Endothelial cell of umbilical vein (primary cell): ENCODE data around the gene MYDGF. TPM values are rescaled to one million over a fixed set of nuclear protein-coding genes. Genes with fewer than 3 reads are reported as not detected.

Experiments used
- BruUV-seq: library from RNA; stranded (reverse); fragments of 400-500 nt; replicated peaks from 2 replicates; lab custom pipeline; 2021; lab: Mats Ljungman, UMichigan
- CTCF ChIA-PET: fragments of 300-600, 350-600 bp; sonication (Branson Sonifier 250); formaldehyde crosslinking; loops from one replicate; lab custom pipeline; 2021; ENCODE audit warnings: antibody characterized with exemption, inconsistent platforms; lab: Charles Lee
- POLR2A ChIA-PET: fragments of 300-600, 350-600 bp; sonication (Branson Sonifier 250); formaldehyde crosslinking; loops from one replicate; lab custom pipeline; 2021; ENCODE audit warnings: antibody characterized with exemption, inconsistent platforms; lab: Charles Lee
- DNase-seq: peaks from one replicate; pipeline ENCODE4 v3.0.0-alpha.2; 2011; ENCODE audit warnings: low read depth, low spot score
- FAIRE-seq: peaks from 2 replicates; lab custom pipeline; 2011; peaks lifted over from hg19 to GRCh38; lab: Jason Lieb, UNC
- H2AFZ ChIP-seq: 2 replicates; pipeline ENCODE4 v1.6.0; 2012; ENCODE audit warnings: low read depth, low read length, control low read depth, inconsistent platforms
- H3K27ac ChIP-seq: 2 replicates; pipeline ENCODE4 v1.5.1; 2011; ENCODE audit warnings: low read depth, mild to moderate bottlenecking, control low read depth, low read length, moderate library complexity; ENCODE audit not compliant: insufficient read depth
- H3K27me3 ChIP-seq, 2 experiments: 2 replicates each; pipeline versions ENCODE4 v1.6.0 to v1.6.1; 2011; ENCODE audit warnings: low read length in 2 of 2, mixed read lengths in 1 of 2; ENCODE audit not compliant: control insufficient read depth in 2 of 2, insufficient read depth in 2 of 2
- H3K36me3 ChIP-seq, 2 experiments: 2 replicates in 1 of 2; 3 replicates in 1 of 2; pipeline ENCODE4 v1.5.1; 2011; ENCODE audit warnings: low read length in 2 of 2, mild to moderate bottlenecking in 1 of 2, moderate library complexity in 1 of 2; ENCODE audit not compliant: control insufficient read depth in 2 of 2, insufficient read depth in 2 of 2; ENCODE audit errors: extremely low read depth in 1 of 2
- H3K4me1 ChIP-seq: 3 replicates; pipeline ENCODE4 v1.5.1; 2011; ENCODE audit warnings: mild to moderate bottlenecking, low read length; ENCODE audit not compliant: control insufficient read depth, insufficient read depth; ENCODE audit errors: extremely low read depth
- H3K4me2 ChIP-seq: 2 replicates; pipeline ENCODE4 v1.6.1; 2011; ENCODE audit warnings: low read length, control low read depth, mixed read lengths; ENCODE audit not compliant: insufficient read depth
- H3K4me3 ChIP-seq, 3 experiments: fragments of 200-600 bp in 1 of 3; sonication (generic), shearing (Covaris generic) in 1 of 3; replicated peaks in 1 of 3; 2 replicates each; pipeline ENCODE4 v1.5.1; 2011 to 2016; ENCODE audit warnings: control low read depth in 3 of 3, low read length in 3 of 3, mild to moderate bottlenecking in 2 of 3, inconsistent platforms in 1 of 3, low read depth in 1 of 3, moderate library complexity in 1 of 3; ENCODE audit not compliant: insufficient read depth in 1 of 3
- H3K79me2 ChIP-seq: 2 replicates; pipeline ENCODE4 v1.6.0; 2012; ENCODE audit warnings: low read length, inconsistent platforms; ENCODE audit not compliant: control insufficient read depth, insufficient read depth
- H3K9ac ChIP-seq: replicated peaks from 2 replicates; pipeline ENCODE3; 2011; ENCODE audit warnings: low read length, control low read depth; ENCODE audit not compliant: insufficient read depth; ENCODE audit errors: extremely low read depth
- H3K9me1 ChIP-seq: replicated peaks from 3 replicates; pipeline ENCODE4 v1.6.0; 2011; ENCODE audit warnings: mild to moderate bottlenecking, low read length; ENCODE audit not compliant: control insufficient read depth, insufficient read depth; ENCODE audit errors: extremely low read depth
- H3K9me3 ChIP-seq: replicated peaks from 2 replicates; pipeline ENCODE4 v1.5.1; 2012; ENCODE audit warnings: low read length, inconsistent platforms; ENCODE audit not compliant: control insufficient read depth, insufficient read depth
- H4K20me1 ChIP-seq: replicated peaks from 2 replicates; pipeline ENCODE3; 2011; ENCODE audit warnings: mild to moderate bottlenecking, low read length; ENCODE audit not compliant: control insufficient read depth, insufficient read depth; ENCODE audit errors: extremely low read depth
- EZH2 ChIP-seq: IDR thresholded peaks from 2 replicates; pipeline ENCODE4 v1.6.1; 2012; ENCODE audit warnings: borderline replicate concordance, low read depth, mild to moderate bottlenecking, moderate library complexity, low read length, inconsistent platforms; ENCODE audit not compliant: severe bottlenecking
- FOS ChIP-seq: IDR thresholded peaks from 2 replicates; pipeline ENCODE4 v1.6.1; 2011; ENCODE audit warnings: mild to moderate bottlenecking, low read length, moderate library complexity, borderline replicate concordance; ENCODE audit not compliant: insufficient read depth
- GATA2 ChIP-seq: IDR thresholded peaks from 2 replicates; pipeline ENCODE4 v1.7.0; 2011; ENCODE audit warnings: low read depth, mild to moderate bottlenecking, moderate library complexity, mixed read lengths, low read length; ENCODE audit not compliant: insufficient read length, insufficient read depth
- JUN ChIP-seq: IDR thresholded peaks from 2 replicates; pipeline ENCODE4 v1.6.1; 2011; ENCODE audit warnings: borderline replicate concordance, low read depth; ENCODE audit not compliant: insufficient read length, insufficient read depth
- MAX ChIP-seq: IDR thresholded peaks from 2 replicates; pipeline ENCODE4 v1.6.1; 2011; ENCODE audit not compliant: insufficient read depth, insufficient read length
- MYC ChIP-seq: IDR thresholded peaks from one replicate; pipeline ENCODE4 v1.6.1; 2011; ENCODE audit warnings: mild to moderate bottlenecking, low read depth, low read length
- POLR2A ChIP-seq: IDR thresholded peaks from 2 replicates; pipeline ENCODE4 v1.6.1; 2012; ENCODE audit warnings: low read depth, mild to moderate bottlenecking, control low read depth, low read length
- POLR2AphosphoS5 ChIP-seq: IDR thresholded peaks from 2 replicates; pipeline ENCODE4 v1.6.1; 2012; ENCODE audit warnings: low read depth, mild to moderate bottlenecking, control low read depth, low read length, moderate library complexity; ENCODE audit not compliant: insufficient read depth
- dilution Hi-C: fragments of 300-500 bp; cut with MboI; formaldehyde crosslinking; loops from one replicate; pipeline ENCODE4 v1.15.0; 2019; ENCODE audit warnings: low sequenced_read_pairs; ENCODE audit not compliant: extremely low pct_ligation_motif_present
- intact Hi-C: fragments of 100-400 bp; cut with micrococcal nuclease; formaldehyde crosslinking; loops from one replicate; pipeline ENCODE4 v1.10.0; 2022
- polyA plus RNA-seq, 4 experiments: library from polyadenylated mRNA; depleted of rRNA in 3 of 4; stranded (reverse) in 3 of 4; unstranded in 1 of 4; fragments of >200 nt; gene quantifications; 2 replicates each; pipeline versions ENCODE4 v1.2.1 to v1.2.3, GENCODE V29; 2011 to 2012; ENCODE audit warnings: missing spikeins in 1 of 4
- total RNA-seq: library from RNA; stranded (reverse); gene quantifications from 2 replicates; pipeline ENCODE4 v1.2.3, GENCODE V29; 2021
- TF ChIP-seq, protein P1 (sequence below), 2 donors: IDR thresholded peaks; 1 replicate in 1 of 2; 2 replicates in 1 of 2; pipeline ENCODE4 v1.5.1; 2011; ENCODE audit warnings: low read length in 2 of 2, mild to moderate bottlenecking in 2 of 2, moderate library complexity in 2 of 2, control low read depth in 1 of 2, inconsistent platforms in 1 of 2, low read depth in 1 of 2; ENCODE audit not compliant: insufficient read depth in 1 of 2; ENCODE audit errors: extremely low read depth in 1 of 2

The MYDGF gene
- total and polyA plus RNA-seq, 2 donors (not counting 3 experiments of a cell fraction or from before 2014, with no cell fraction given) = 191 to 337 TPM

- intact Hi-C loops = loop anchor here (5.0 kb wide), 1 partner anchor 508 kb away; no protein-coding TSS in a partner anchor
- TF ChIP-seq JUN = no peak
- TF ChIP-seq POLR2A = no peak
- TF ChIP-seq EZH2 = no peak
- no peak for TF ChIP-seq GATA2
- TF ChIP-seq MAX = no peak
- TF ChIP-seq POLR2AphosphoS5 = no peak
- no peak for TF ChIP-seq MYC
- TF ChIP-seq FOS = no peak
- TF ChIP-seq, protein P1, sequence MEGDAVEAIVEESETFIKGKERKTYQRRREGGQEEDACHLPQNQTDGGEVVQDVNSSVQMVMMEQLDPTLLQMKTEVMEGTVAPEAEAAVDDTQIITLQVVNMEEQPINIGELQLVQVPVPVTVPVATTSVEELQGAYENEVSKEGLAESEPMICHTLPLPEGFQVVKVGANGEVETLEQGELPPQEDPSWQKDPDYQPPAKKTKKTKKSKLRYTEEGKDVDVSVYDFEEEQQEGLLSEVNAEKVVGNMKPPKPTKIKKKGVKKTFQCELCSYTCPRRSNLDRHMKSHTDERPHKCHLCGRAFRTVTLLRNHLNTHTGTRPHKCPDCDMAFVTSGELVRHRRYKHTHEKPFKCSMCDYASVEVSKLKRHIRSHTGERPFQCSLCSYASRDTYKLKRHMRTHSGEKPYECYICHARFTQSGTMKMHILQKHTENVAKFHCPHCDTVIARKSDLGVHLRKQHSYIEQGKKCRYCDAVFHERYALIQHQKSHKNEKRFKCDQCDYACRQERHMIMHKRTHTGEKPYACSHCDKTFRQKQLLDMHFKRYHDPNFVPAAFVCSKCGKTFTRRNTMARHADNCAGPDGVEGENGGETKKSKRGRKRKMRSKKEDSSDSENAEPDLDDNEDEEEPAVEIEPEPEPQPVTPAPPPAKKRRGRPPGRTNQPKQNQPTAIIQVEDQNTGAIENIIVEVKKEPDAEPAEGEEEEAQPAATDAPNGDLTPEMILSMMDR (IDR thresholded peaks at IDR 0.05; ENCODE audit: extremely low read depth in 1 of 2, insufficient read depth in 1 of 2, low read depth in 1 of 2, low read length in 2 of 2) = no peak
Observed at GRCh38 chr19:4695224-4695731, 25.1 kb upstream of the MYDGF start.

More at GRCh38 chr19:4695224-4695731, 25.1 kb upstream of the MYDGF start:
- POLR2A ChIA-PET = no interaction called here
- CTCF ChIA-PET = interaction anchor here (1.1 to 1.4 kb wide), 2 partner anchors 18 to 96 kb away, joined by 4 read pairs; partner anchors contain the start of gene FEM1A
- dilution Hi-C loops = no loop called here
- Histone ChIP-seq H3K79me2 (no peaks in the 10 kb centered on the region), H3K9me3 (no peaks in the 10 kb centered on the region), H3K27ac (no peak overlapping the region), H4K20me1 (no peaks in the 10 kb centered on the region), H3K9ac (no peak overlapping the region), H2AFZ (no peak overlapping the region), H3K4me2 (no peak overlapping the region), H3K9me1 (no peaks in the 10 kb centered on the region), H3K27me3 (no peaks in the 10 kb centered on the region), H3K4me3 (no peak overlapping the region), H3K36me3 (peaks cover 16 to 57% of the 10 kb centered on the region in 2 experiments), H3K4me1 (peaks cover 9% of the 10 kb centered on the region)
- no TSS peak for BruUV-seq
- DNase-seq (no peak), FAIRE-seq (no peak)
